CD4-positive, alpha-beta T cell (primary cell): ENCODE measurements around the gene SSBP2. TPM values are rescaled to one million over a fixed set of nuclear protein-coding genes. Genes with fewer than 3 reads are reported as not detected.

Experiments
- ATAC-seq: fragments of 200-7000 bp; cut with Tn5 transposase; one replicate; pipeline ENCODE4 v1.10.0; 2022; ENCODE audit warnings: mild to moderate bottlenecking; ENCODE audit not compliant: poor library complexity
- CTCF ChIA-PET: fragments of 350-600 bp; sonication (Branson Sonifier 250); formaldehyde crosslinking; loops from one replicate; lab custom pipeline; 2021; ENCODE audit warnings: antibody characterized with exemption, inconsistent platforms; lab: Charles Lee
- POLR2A ChIA-PET: fragments of 350-600 bp; sonication (Branson Sonifier 250); formaldehyde crosslinking; loops from one replicate; lab custom pipeline; 2021; ENCODE audit warnings: antibody characterized with exemption, inconsistent platforms; lab: Charles Lee
- DNase-seq, 14 experiments: peaks; one replicate each; pipeline ENCODE4 v3.0.0-alpha.2; 2013 to 2020; ENCODE audit warnings: mixed read lengths in 2 of 14
- H3K27ac ChIP-seq, 2 donors: one replicate each; pipeline versions ENCODE4 v1.5.1 to v1.7.0; 2013; ENCODE audit warnings: low read length in 2 of 2, low read depth in 1 of 2, mild to moderate bottlenecking in 1 of 2
- H3K27me3 ChIP-seq, 2 experiments: 1 replicate in 1 of 2; 2 replicates in 1 of 2; pipeline versions ENCODE4 v1.6.1 to v1.7.0; 2013; ENCODE audit warnings: low read length in 2 of 2, control low read depth in 1 of 2, mild to moderate bottlenecking in 1 of 2, moderate library complexity in 1 of 2; ENCODE audit not compliant: insufficient read depth in 2 of 2, control insufficient read depth in 1 of 2
- H3K36me3 ChIP-seq: one replicate; pipeline ENCODE4 v1.6.1; 2013; ENCODE audit warnings: low read length, control low read depth; ENCODE audit not compliant: insufficient read depth
- H3K4me1 ChIP-seq: one replicate; pipeline ENCODE4 v1.6.1; 2013; ENCODE audit warnings: low read length, control low read depth; ENCODE audit not compliant: insufficient read depth
- H3K4me3 ChIP-seq: one replicate; pipeline ENCODE4 v1.5.1; 2013; ENCODE audit warnings: mild to moderate bottlenecking, low read length, moderate library complexity
- H3K9me3 ChIP-seq, 2 experiments: 1 replicate in 1 of 2; 2 replicates in 1 of 2; pipeline versions ENCODE4 v1.6.1 to v1.7.0; 2013; ENCODE audit warnings: low read length in 2 of 2, mild to moderate bottlenecking in 2 of 2, control low read depth in 1 of 2, moderate library complexity in 1 of 2; ENCODE audit not compliant: control insufficient read depth in 1 of 2, insufficient read depth in 1 of 2
- H3K27ac Mint-ChIP-seq: one replicate; pipeline ENCODE4 v1.8.0; 2020; ENCODE audit warnings: mixed read lengths
- H3K27me3 Mint-ChIP-seq: one replicate; pipeline ENCODE4 v1.8.0; 2021; ENCODE audit warnings: mixed read lengths
- H3K36me3 Mint-ChIP-seq: one replicate; pipeline ENCODE4 v1.8.0; 2021; ENCODE audit warnings: low read depth, mixed read lengths
- H3K4me1 Mint-ChIP-seq: one replicate; pipeline ENCODE4 v1.8.0; 2021; ENCODE audit warnings: low read depth, mixed read lengths
- H3K4me3 Mint-ChIP-seq: one replicate; pipeline ENCODE4 v1.8.0; 2020; ENCODE audit warnings: mild to moderate bottlenecking, mixed read lengths
- H3K9me3 Mint-ChIP-seq: one replicate; pipeline ENCODE4 v1.8.0; 2020; ENCODE audit warnings: mixed read lengths
- intact Hi-C, 2 experiments: fragments of 100-400 bp; cut with DNase I in 1 of 2; cut with micrococcal nuclease in 1 of 2; formaldehyde crosslinking; loops; one replicate each; pipeline versions ENCODE4 v1.15.1 to v1.9.0; 2023 to 2025; cut with DNase I, micrococcal nuclease
- total RNA-seq, 174 experiments: library from RNA in 2 of 174; stranded (reverse) in 2 of 174; gene quantifications; one replicate each; pipeline ENCODE4 v1.2.3 and lab custom pipeline; 2021 to 2026
- TF ChIP-seq, protein P1 (sequence below): fragments of 200-600 bp; IDR thresholded peaks from one replicate; pipeline ENCODE4 v1.8.0; 2022; ENCODE audit warnings: antibody characterized with exemption, mild to moderate bottlenecking

Gene SSBP2
- total RNA-seq, 2 experiments from 2014 or later: 33.5 to 36.3 TPM

DNA sequence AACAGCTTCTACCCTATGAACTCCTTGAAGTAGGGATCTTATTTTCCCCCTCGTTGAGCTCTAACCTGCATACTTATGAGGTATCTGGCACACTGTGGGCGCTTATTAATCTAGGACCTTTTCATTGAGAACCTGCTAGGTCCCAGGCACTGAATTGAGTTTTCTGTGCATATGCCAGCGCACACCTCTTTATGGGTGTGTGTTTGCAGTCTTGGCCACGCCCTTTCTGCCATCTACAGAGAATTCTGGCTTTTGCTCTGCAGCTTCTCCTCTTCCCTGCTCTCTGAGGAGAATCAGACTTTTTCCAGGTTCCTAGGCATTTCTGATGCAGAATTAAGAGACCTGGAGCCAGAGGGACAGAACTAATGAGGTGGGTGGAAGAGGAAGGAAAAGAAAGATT lies 25.4 kb upstream of the SSBP2 start:
- peaks cover 35% of the 10 kb centered on the region for H3K4me1 Mint-ChIP-seq
- H3K9me3 Mint-ChIP-seq: no peaks in the 10 kb centered on the region
- Histone ChIP-seq H3K9me3 (no peaks in the 10 kb centered on the region), H3K4me1 (peaks cover 18% of the 10 kb centered on the region), H3K4me3 (no peak overlapping the region), H3K36me3 (no peaks in the 10 kb centered on the region), H3K27ac (no peak overlapping the region), H3K27me3 (no peaks in the 10 kb centered on the region)
- DNase-seq (no peak), ATAC-seq (no peak)
- ChIA-PET CTCF (interaction anchor here (1.6 kb wide), 1 partner anchor 14 kb away, joined by 5 read pairs; no protein-coding TSS in a partner anchor), POLR2A (interaction anchor here (1.0 to 1.2 kb wide), 2 partner anchors 21 to 25 kb away, joined by 3 to 6 read pairs; partner anchors contain the start of gene SSBP2)
- no peaks in the 10 kb centered on the region for H3K27me3 Mint-ChIP-seq
- intact Hi-C loops: no loop called here
- H3K36me3 Mint-ChIP-seq: peaks cover 7% of the 10 kb centered on the region
- H3K4me3 Mint-ChIP-seq: no peak overlapping the region
- TF ChIP-seq, protein P1, sequence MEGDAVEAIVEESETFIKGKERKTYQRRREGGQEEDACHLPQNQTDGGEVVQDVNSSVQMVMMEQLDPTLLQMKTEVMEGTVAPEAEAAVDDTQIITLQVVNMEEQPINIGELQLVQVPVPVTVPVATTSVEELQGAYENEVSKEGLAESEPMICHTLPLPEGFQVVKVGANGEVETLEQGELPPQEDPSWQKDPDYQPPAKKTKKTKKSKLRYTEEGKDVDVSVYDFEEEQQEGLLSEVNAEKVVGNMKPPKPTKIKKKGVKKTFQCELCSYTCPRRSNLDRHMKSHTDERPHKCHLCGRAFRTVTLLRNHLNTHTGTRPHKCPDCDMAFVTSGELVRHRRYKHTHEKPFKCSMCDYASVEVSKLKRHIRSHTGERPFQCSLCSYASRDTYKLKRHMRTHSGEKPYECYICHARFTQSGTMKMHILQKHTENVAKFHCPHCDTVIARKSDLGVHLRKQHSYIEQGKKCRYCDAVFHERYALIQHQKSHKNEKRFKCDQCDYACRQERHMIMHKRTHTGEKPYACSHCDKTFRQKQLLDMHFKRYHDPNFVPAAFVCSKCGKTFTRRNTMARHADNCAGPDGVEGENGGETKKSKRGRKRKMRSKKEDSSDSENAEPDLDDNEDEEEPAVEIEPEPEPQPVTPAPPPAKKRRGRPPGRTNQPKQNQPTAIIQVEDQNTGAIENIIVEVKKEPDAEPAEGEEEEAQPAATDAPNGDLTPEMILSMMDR: no peak
- H3K27ac Mint-ChIP-seq: peak overlapping the region; percentile 13

DNA sequence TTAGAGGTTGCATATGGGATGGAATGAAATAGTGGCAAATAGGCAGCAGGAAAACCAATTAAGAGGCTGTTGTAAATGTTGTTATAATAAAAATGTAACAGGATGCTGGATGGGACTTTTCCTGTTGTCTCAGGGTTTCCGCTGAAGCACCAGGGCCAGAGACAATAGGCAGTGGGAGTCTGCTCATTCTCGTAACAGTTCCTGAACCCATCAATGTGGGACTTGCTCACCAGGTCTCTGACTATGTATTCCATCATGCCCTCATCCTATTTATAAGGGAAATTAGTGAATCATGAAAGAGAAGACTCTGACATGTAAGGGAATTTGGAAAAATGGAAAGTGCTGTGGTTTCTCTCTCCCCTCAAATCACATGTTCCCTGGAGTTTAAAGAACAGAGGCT lies 23.5 kb upstream of the SSBP2 start:
- Mint-ChIP-seq H3K36me3 (peaks cover 6% of the 10 kb centered on the region), H3K27me3 (no peaks in the 10 kb centered on the region), H3K9me3 (no peaks in the 10 kb centered on the region), H3K27ac (no peak overlapping the region), H3K4me1 (peaks cover 28% of the 10 kb centered on the region), H3K4me3 (no peak overlapping the region)
- Histone ChIP-seq H3K27me3 (no peaks in the 10 kb centered on the region), H3K27ac (no peak overlapping the region), H3K36me3 (no peaks in the 10 kb centered on the region), H3K9me3 (no peaks in the 10 kb centered on the region), H3K4me3 (no peak overlapping the region), H3K4me1 (peaks cover 8% of the 10 kb centered on the region)
- DNase-seq (no peak), ATAC-seq (no peak)
- intact Hi-C loops: no loop called here
- ChIA-PET POLR2A (no interaction called here), CTCF (no interaction called here)
- TF ChIP-seq, protein P1: no peak

DNA sequence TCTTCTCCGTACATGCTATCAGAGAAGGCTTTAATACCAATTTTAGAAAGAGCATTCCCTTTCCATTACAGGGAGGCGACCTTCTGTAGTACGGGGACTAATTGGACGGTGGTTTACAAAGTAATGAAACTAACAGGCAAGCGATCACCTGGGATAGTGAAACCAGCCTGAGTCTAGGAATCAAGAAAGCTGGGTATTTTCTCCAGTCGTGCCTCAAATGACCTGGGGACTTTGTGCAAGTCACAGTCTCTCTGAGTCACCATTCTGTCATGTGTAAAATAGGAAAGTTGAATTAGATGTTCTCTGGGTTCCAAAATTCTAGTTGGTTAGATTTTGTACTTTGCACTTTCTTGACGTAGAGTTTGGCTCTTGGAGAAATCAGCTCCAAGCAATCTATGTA lies 22.7 kb upstream of the SSBP2 start:
- POLR2A ChIA-PET: no interaction called here
- intact Hi-C loops: no loop called here
- TF ChIP-seq, protein P1: no peak
- Histone ChIP-seq H3K27me3 (no peaks in the 10 kb centered on the region), H3K36me3 (no peaks in the 10 kb centered on the region), H3K27ac (no peak overlapping the region), H3K9me3 (no peaks in the 10 kb centered on the region), H3K4me3 (no peak overlapping the region), H3K4me1 (peaks cover 4% of the 10 kb centered on the region)
- no peak for DNase-seq
- Mint-ChIP-seq H3K27me3 (no peaks in the 10 kb centered on the region), H3K27ac (no peak overlapping the region), H3K4me1 (peaks cover 20% of the 10 kb centered on the region), H3K4me3 (no peak overlapping the region), H3K36me3 (no peaks in the 10 kb centered on the region), H3K9me3 (no peaks in the 10 kb centered on the region)
- CTCF ChIA-PET: no interaction called here
- no peak for ATAC-seq
